OCI-LY3 (cell line): ENCODE data around the gene MRPL12.

Source experiments
- H2AFZ ChIP-seq: fragments of 200-600, 300-600 bp; shearing (Covaris generic); 2 replicates; pipeline ENCODE4 v1.6.0; 2014; ENCODE audit warnings: antibody characterized with exemption, low read depth, low read length
- H3K27ac ChIP-seq: fragments of 200-600, 300-600 bp; sonication (generic); 2 replicates; pipeline ENCODE4 v1.5.1; 2014; ENCODE audit warnings: mild to moderate bottlenecking, low read length, moderate library complexity, mixed read lengths
- H3K27me3 ChIP-seq: fragments of 200-600, 300-600 bp; sonication (generic); 2 replicates; pipeline ENCODE4 v1.6.1; 2014; ENCODE audit warnings: low read depth, low read length, mixed read lengths
- H3K36me3 ChIP-seq: fragments of 200-600, 300-600 bp; sonication (generic); replicated peaks from 2 replicates; pipeline ENCODE3; 2014; ENCODE audit warnings: low read depth, low read length, mixed read lengths
- H3K4me1 ChIP-seq: fragments of 300-600, 200-600 bp; sonication (generic); 2 replicates; pipeline ENCODE4 v1.6.1; 2014; ENCODE audit warnings: low read length, mixed read lengths
- H3K4me2 ChIP-seq: fragments of 200-600, 300-600 bp; sonication (generic); 2 replicates; pipeline ENCODE4 v1.6.1; 2014; ENCODE audit warnings: low read length, mixed read lengths
- H3K4me3 ChIP-seq: fragments of 300-600, 200-600 bp; sonication (generic); 2 replicates; pipeline ENCODE4 v1.5.1; 2014; ENCODE audit warnings: antibody characterized with exemption, mild to moderate bottlenecking, low read length, moderate library complexity
- H3K79me2 ChIP-seq: fragments of 300-600, 200-600 bp; shearing (Covaris generic); 2 replicates; pipeline ENCODE4 v1.6.1; 2014; ENCODE audit warnings: mild to moderate bottlenecking, low read length, mixed read lengths
- H3K9ac ChIP-seq: fragments of 300-600, 200-600 bp; shearing (Covaris generic); 2 replicates; pipeline ENCODE4 v1.6.0; 2014; ENCODE audit warnings: mild to moderate bottlenecking, low read length, moderate library complexity
- H3K9me3 ChIP-seq: fragments of 200-600, 300-600 bp; shearing (Covaris generic); 2 replicates; pipeline ENCODE4 v1.6.1; 2014; ENCODE audit warnings: low read length, mixed read lengths; ENCODE audit not compliant: insufficient read depth
- H4K20me1 ChIP-seq: fragments of 200-600, 300-600 bp; sonication (generic); 2 replicates; pipeline ENCODE4 v1.6.1; 2016; ENCODE audit warnings: low read length, mixed read lengths; ENCODE audit not compliant: insufficient read depth
- CTCF ChIP-seq: fragments of 200-600, 300-600 bp; sonication (generic); IDR thresholded peaks from 2 replicates; pipeline ENCODE4 v1.5.1; 2014; ENCODE audit warnings: antibody characterized with exemption, low read length, low read depth
- EZH2phosphoT487 ChIP-seq: fragments of 200-600 bp; shearing (Covaris generic); IDR thresholded peaks from 2 replicates; pipeline ENCODE4 v1.6.1; 2018; ENCODE audit warnings: antibody characterized with exemption, mixed run types, low read depth

MRPL12 gene

GRCh38 chr17:81664051-81664470 is 39.1 kb upstream of the MRPL12 start:
- Histone ChIP-seq H3K36me3 (peaks cover 23% of the 10 kb centered on the region), H3K9ac (no peak overlapping the region), H3K79me2 (peaks cover 39% of the 10 kb centered on the region), H3K27me3 (no peaks in the 10 kb centered on the region), H2AFZ (no peak overlapping the region), H3K4me3 (no peak overlapping the region), H4K20me1 (no peaks in the 10 kb centered on the region), H3K4me2 (no peak overlapping the region), H3K4me1 (peaks cover 25% of the 10 kb centered on the region), H3K27ac (no peak overlapping the region), H3K9me3 (no peaks in the 10 kb centered on the region)
- TF ChIP-seq EZH2phosphoT487 (no peak), CTCF (no peak)

GRCh38 chr17:81665205-81666091 is 37.7 kb upstream of the MRPL12 start:
- Histone ChIP-seq H3K79me2 (peaks cover 42% of the 10 kb centered on the region), H3K27ac (peak overlapping the region; percentile 67)

GRCh38 chr17:81666092-81666341 is 37.1 kb upstream of the MRPL12 start:
- no peak for TF ChIP-seq CTCF
- no peak for TF ChIP-seq EZH2phosphoT487
- H3K9me3 ChIP-seq, result no peaks in the 10 kb centered on the region
- peak overlapping the region; percentile 94 for H3K9ac ChIP-seq
- H3K27ac ChIP-seq, result peak overlapping the region; percentile 67
- H2AFZ ChIP-seq, result no peak overlapping the region
- no peaks in the 10 kb centered on the region for H3K27me3 ChIP-seq
- no peaks in the 10 kb centered on the region for H4K20me1 ChIP-seq
- peaks cover 22% of the 10 kb centered on the region for H3K4me1 ChIP-seq
- H3K79me2 ChIP-seq, result peaks cover 42% of the 10 kb centered on the region
- H3K4me2 ChIP-seq, result peak overlapping the region; percentile 93
- peaks cover 32% of the 10 kb centered on the region for H3K36me3 ChIP-seq
- H3K4me3 ChIP-seq, result peak overlapping the region; percentile 96

More at GRCh38 chr17:81665205-81666091, 37.7 kb upstream of the MRPL12 start:
- H3K4me3 ChIP-seq, result peak overlapping the region; percentile 96
- peak overlapping the region; percentile 93 for H3K4me2 ChIP-seq
- no peaks in the 10 kb centered on the region for H3K9me3 ChIP-seq
- no peaks in the 10 kb centered on the region for H3K27me3 ChIP-seq
- H4K20me1 ChIP-seq, result no peaks in the 10 kb centered on the region
- TF ChIP-seq EZH2phosphoT487, result no peak
- TF ChIP-seq CTCF, result no peak
- H3K9ac ChIP-seq, result peak overlapping the region; percentile 94
- H2AFZ ChIP-seq, result no peak overlapping the region
- peaks cover 22% of the 10 kb centered on the region for H3K4me1 ChIP-seq
- H3K36me3 ChIP-seq, result peaks cover 30% of the 10 kb centered on the region

GRCh38 chr17:81666342-81667191 is 36.6 kb upstream of the MRPL12 start, which contains the start of the genes CCDC137 and OXLD1:
CCDC137 (plus strand) TSS chr17:81666737; CDS start chr17:81666767, 30 bp downstream.
OXLD1 (minus strand) TSS chr17:81666605; CDS start chr17:81666577, 28 bp downstream.
- TF ChIP-seq CTCF, result no peak
- TF ChIP-seq EZH2phosphoT487, result no peak
- H2AFZ ChIP-seq, result no peak within 1 kb of the TSS
- H3K36me3 ChIP-seq, result peaks cover 37% of the 10 kb centered on the region

More at GRCh38 chr17:81666342-81667191, 36.6 kb upstream of the MRPL12 start, which contains the start of the genes CCDC137 and OXLD1:
- Histone ChIP-seq H3K4me2 (peak within 1 kb of the TSS; percentile 93), H3K27me3 (no peaks in the 10 kb centered on the region), H3K4me3 (peak within 1 kb of the TSS; percentile 96), H3K9me3 (no peaks in the 10 kb centered on the region), H3K27ac (peak within 1 kb of the TSS; percentile 67), H3K4me1 (peaks cover 22% of the 10 kb centered on the region), H4K20me1 (no peaks in the 10 kb centered on the region), H3K79me2 (peaks cover 42% of the 10 kb centered on the region), H3K9ac (peak within 1 kb of the TSS; percentile 94)
